Left lung (tissue), 10 donors: ENCODE data around the gene LRRC3B. TPM values are rescaled to one million over a fixed set of nuclear protein-coding genes. Genes with fewer than 3 reads are reported as not detected.
A peak's percentile ranks its signal among the peaks of the same experiment; 100 is the strongest.

Source experiments
- ATAC-seq: fragments of 200-7000 bp; cut with Tn5 transposase; one replicate; pipeline ENCODE4 v1.9.1; 2020; ENCODE audit warnings: moderate library complexity
- DNase-seq, 4 donors: peaks; one replicate each; pipeline ENCODE4 v3.0.0-alpha.2; 2013 to 2020
- H3K27ac ChIP-seq, 2 donors: fragments of 200-600 bp; sonication (generic) in 1 of 2; one replicate each; pipeline versions ENCODE4 v1.5.0 to v1.8.0; 2020 to 2021
- H3K27me3 ChIP-seq, 2 donors: fragments of 200-600 bp; sonication (generic) in 1 of 2; one replicate each; pipeline versions ENCODE4 v1.5.0 to v1.8.0; 2020 to 2021
- H3K36me3 ChIP-seq, 2 donors: fragments of 200-600 bp; sonication (generic) in 1 of 2; one replicate each; pipeline versions ENCODE4 v1.5.0 to v1.8.0; 2020 to 2021
- H3K4me1 ChIP-seq, 2 donors: fragments of 200-600 bp; one replicate each; pipeline ENCODE4 v1.8.0; 2021
- H3K4me3 ChIP-seq, 2 donors: fragments of 200-600 bp; sonication (generic) in 1 of 2; one replicate each; pipeline versions ENCODE4 v1.5.0 to v1.8.0; 2020 to 2021; ENCODE audit warnings: mild to moderate bottlenecking in 1 of 2
- H3K9me3 ChIP-seq, 2 donors: fragments of 200-600 bp; sonication (generic) in 1 of 2; one replicate each; pipeline versions ENCODE4 v1.5.0 to v1.8.0; 2020 to 2021
- CTCF ChIP-seq, 2 donors: fragments of 200-600 bp; sonication (generic) in 1 of 2; IDR thresholded peaks; one replicate each; pipeline versions ENCODE4 v1.5.0 to v1.8.0; 2021; ENCODE audit warnings: antibody characterized with exemption in 2 of 2
- intact Hi-C, 2 donors: fragments of 100-400 bp; cut with DNase I; formaldehyde crosslinking; loops; one replicate each; pipeline versions ENCODE4 v1.11.2 to v1.14.2; 2022
- polyA plus RNA-seq, 6 donors: library from polyadenylated mRNA; unstranded; fragments of 120-200 nt; gene quantifications; one replicate each; pipeline ENCODE4 v1.2.1, GENCODE V29; 2013; ENCODE audit not compliant: insufficient read length in 6 of 6
- total RNA-seq, 2 donors: library from RNA; stranded (reverse); fragmentation: NEBNext Ultra II Directional; extraction: Animal tissue kit (Norgen Biotek cat#: 25700); gene quantifications; one replicate each; pipeline ENCODE4 v1.2.1, GENCODE V29; 2021
- donor health status: DM: no; HTN: yes; CAD: no.
- donor health status: DM: no; HTN: no; CAD: no.

The LRRC3B gene
- total and polyA plus RNA-seq, 8 donors, result 3.0 to 4.9 (median 4.3) TPM; not detected in 2

GRCh38 chr3:26623419-26624208 is 1.0 kb downstream of the LRRC3B start:
- Histone ChIP-seq H3K27me3 (peaks cover 28 to 50% of the 10 kb centered on the region in 2 donors), H3K27ac (no peak overlapping the region), H3K4me3 (no peak overlapping the region), H3K9me3 (no peaks in the 10 kb centered on the region), H3K36me3 (no peaks in the 10 kb centered on the region), H3K4me1 (peaks cover 0 to 6% of the 10 kb centered on the region in 2 donors)
- no peak for ATAC-seq
- intact Hi-C loops, result no loop called here
- no peak for TF ChIP-seq CTCF (IDR thresholded peaks at IDR 0.05)
- DNase-seq, result peak in 1 of 4 donors; percentile 49

- H3K4me3 ChIP-seq, result no peak overlapping the region
- no peak for ATAC-seq
- intact Hi-C loops, result no loop called here
- no peaks in the 10 kb centered on the region for H3K9me3 ChIP-seq
- no peak for TF ChIP-seq CTCF (IDR thresholded peaks at IDR 0.05)
- H3K27me3 ChIP-seq, result peaks cover 28 to 50% of the 10 kb centered on the region in 2 donors
- H3K27ac ChIP-seq, result no peak overlapping the region
- DNase-seq, result peak in 1 of 4 donors; percentile 45
- H3K36me3 ChIP-seq, result no peaks in the 10 kb centered on the region
- H3K4me1 ChIP-seq, result peaks cover 0 to 6% of the 10 kb centered on the region in 2 donors
Measured at GRCh38 chr3:26624209-26624765, 1.7 kb downstream of the LRRC3B start.

- no peak for TF ChIP-seq CTCF (IDR thresholded peaks at IDR 0.05)
- peak in 1 of 4 donors; percentile 53 for DNase-seq
- no peak overlapping the region for H3K27ac ChIP-seq
- no peak overlapping the region for H3K4me3 ChIP-seq
- no peaks in the 10 kb centered on the region for H3K36me3 ChIP-seq
- no peaks in the 10 kb centered on the region for H3K9me3 ChIP-seq
- peaks cover 0 to 6% of the 10 kb centered on the region in 2 donors for H3K4me1 ChIP-seq
- intact Hi-C loops, result no loop called here
- peaks cover 28 to 50% of the 10 kb centered on the region in 2 donors for H3K27me3 ChIP-seq
- no peak for ATAC-seq
Measured at GRCh38 chr3:26625187-26625586, 2.6 kb downstream of the LRRC3B start.

GRCh38 chr3:26627080-26627479 is 4.5 kb downstream of the LRRC3B start:
- TF ChIP-seq CTCF (IDR thresholded peaks at IDR 0.05), result no peak
- no peaks in the 10 kb centered on the region for H3K9me3 ChIP-seq
- no peak overlapping the region for H3K27ac ChIP-seq
- H3K36me3 ChIP-seq, result no peaks in the 10 kb centered on the region
- DNase-seq, result no peak
- intact Hi-C loops, result no loop called here
- no peak overlapping the region for H3K4me3 ChIP-seq
- ATAC-seq, result no peak
- H3K4me1 ChIP-seq, result peaks cover 0 to 3% of the 10 kb centered on the region in 2 donors
- H3K27me3 ChIP-seq, result peaks cover 28 to 34% of the 10 kb centered on the region in 2 donors

GRCh38 chr3:26628915-26629314 is 6.3 kb downstream of the LRRC3B start:
- no peaks in the 10 kb centered on the region for H3K4me1 ChIP-seq
- no peaks in the 10 kb centered on the region for H3K9me3 ChIP-seq
- TF ChIP-seq CTCF (IDR thresholded peaks at IDR 0.05), result no peak
- ATAC-seq, result no peak
- no peak for DNase-seq
- H3K27me3 ChIP-seq, result peaks cover 9 to 16% of the 10 kb centered on the region in 2 donors
- intact Hi-C loops, result no loop called here
- no peaks in the 10 kb centered on the region for H3K36me3 ChIP-seq
- no peak overlapping the region for H3K27ac ChIP-seq
- H3K4me3 ChIP-seq, result no peak overlapping the region
